Retinal pigment epithelial cell (primary cell): ENCODE data around the gene PRR7.

Experiments
- DNase-seq: peaks from one replicate; pipeline ENCODE4 v3.0.0-alpha.2; 2010; ENCODE audit warnings: low read depth
- H3K4me3 ChIP-seq: 2 replicates; pipeline ENCODE4 v1.5.1; 2011; ENCODE audit warnings: mild to moderate bottlenecking, low read length, control low read depth, moderate library complexity
- CTCF ChIP-seq: conservative IDR thresholded peaks from 2 replicates; pipeline ENCODE4 v1.5.1; 2011; ENCODE audit warnings: low read depth, low read length, control low read depth, inconsistent platforms

The PRR7 gene

GRCh38 chr5:177425801-177426565, 20.6 kb upstream of the PRR7 start:
- TF ChIP-seq CTCF: no peak
- peak overlapping the region; percentile 68 for H3K4me3 ChIP-seq

GRCh38 chr5:177426566-177427210, 19.9 kb upstream of the PRR7 start, which contains the start of gene GRK6:
GRK6 (plus strand) TSS chr5:177426676; CDS start chr5:177426846, 170 bp downstream.
- peak within 1 kb of the TSS; percentile 69 for H3K4me3 ChIP-seq
- no peak for DNase-seq
- TF ChIP-seq CTCF: no peak

More at GRCh38 chr5:177425801-177426565, 20.6 kb upstream of the PRR7 start:
- DNase-seq: peak; percentile 100

GRCh38 chr5:177427211-177427822, 19.3 kb upstream of the PRR7 start:
- TF ChIP-seq CTCF: no peak
- DNase-seq: no peak
- peak overlapping the region; percentile 69 for H3K4me3 ChIP-seq

GRCh38 chr5:177427919-177428573, 18.6 kb upstream of the PRR7 start:
- DNase-seq: no peak
- no peak for TF ChIP-seq CTCF
- no peak overlapping the region for H3K4me3 ChIP-seq

- TF ChIP-seq CTCF: no peak
- DNase-seq: no peak
- H3K4me3 ChIP-seq: no peak overlapping the region
Observed at GRCh38 chr5:177428574-177429217, 17.9 kb upstream of the PRR7 start.

- H3K4me3 ChIP-seq: no peak overlapping the region
- TF ChIP-seq CTCF: no peak
- no peak for DNase-seq
Observed at GRCh38 chr5:177429248-177430040, 17.2 kb upstream of the PRR7 start.
